Motor neuron (in vitro differentiated cells): ENCODE measurements around the gene ASCL4. TPM values are rescaled to one million over a fixed set of nuclear protein-coding genes. Genes with fewer than 3 reads are reported as not detected.

Source experiments
- ATAC-seq, 8 experiments: fragments of 200-7000 bp; cut with Tn5 transposase; replicated peaks in 6 of 8; 2 replicates each; pipeline ENCODE4 v1.8.0; 2021; ENCODE audit warnings: mild to moderate bottlenecking in 8 of 8, moderate library complexity in 8 of 8
- H3K27ac ChIP-seq, 2 donors: fragments of 250-450 bp; sonication (Bioruptor Pico); 2 replicates each; pipeline ENCODE4 v1.9.0; 2021; ENCODE audit warnings: antibody characterized with exemption in 2 of 2, mild to moderate bottlenecking in 2 of 2, moderate library complexity in 1 of 2
- H3K4me1 ChIP-seq, 2 donors: fragments of 250-450 bp; sonication (Bioruptor Pico); replicated peaks in 1 of 2; 2 replicates each; pipeline ENCODE4 v1.6.1; 2021; ENCODE audit warnings: antibody characterized with exemption in 2 of 2, mild to moderate bottlenecking in 2 of 2, moderate library complexity in 1 of 2
- H3K4me3 ChIP-seq, 5 donors: fragments of 250-450 bp; sonication (Bioruptor Pico); 2 replicates each; pipeline ENCODE4 v1.9.0; 2021; ENCODE audit warnings: antibody characterized with exemption in 5 of 5, mild to moderate bottlenecking in 5 of 5, moderate library complexity in 4 of 5
- WGBS, 10 experiments: fragments of 450-650 bp; shearing (Covaris generic); methylation state at CpG; one replicate each; pipeline ENCODE4 v1.0.0; 2022; 5-methylcytosine and 5-hydroxymethylcytosine counted together
- in situ Hi-C, 9 experiments: fragments of 400-800 bp; cut with MboI; loops; one replicate each; pipeline ENCODE4 v1.15.0; 2021; ENCODE audit warnings: low sequenced_read_pairs in 9 of 9, low pct_unique_long_range_greater_than_20kb in 2 of 9; ENCODE audit not compliant: unreplicated experiment in 9 of 9
- total RNA-seq, 8 experiments: library from RNA; unstranded; fragments of 300-600 nt; gene quantifications; 2 replicates each; pipeline versions ENCODE4 v1.2.3 to v1.2.4, GENCODE V29; 2022

ASCL4 gene
- total RNA-seq, 8 experiments from 2014 or later = 0.08 to 0.43 TPM; not detected in 6

DNA sequence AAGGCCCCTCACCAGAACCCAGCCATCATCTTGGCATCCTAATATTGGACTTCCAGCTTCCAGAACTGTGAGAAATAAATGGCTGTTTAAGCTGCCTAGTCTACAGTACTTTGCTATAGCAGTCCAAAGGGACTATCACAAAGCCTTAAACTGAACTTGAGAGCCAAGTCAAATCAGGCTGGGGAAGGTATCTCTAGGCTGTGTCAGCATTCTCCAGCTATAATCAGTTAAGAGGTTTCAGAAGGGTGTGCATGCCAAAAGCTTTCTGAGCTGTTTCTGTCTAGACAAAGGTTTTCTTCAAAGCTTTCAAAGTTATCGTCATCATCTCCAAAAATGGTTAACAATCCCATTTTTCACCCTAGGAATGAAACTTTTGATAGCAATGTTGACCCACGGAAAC is 7.6 kb downstream of the ASCL4 start:
- H3K27ac ChIP-seq = no peak overlapping the region
- 0 to 86% (median 62%) methylated on average over 1 to 2 of the region's 2 CpGs; no CpG with 5 or more reads in 4 of the 10 experiments for WGBS, 10 experiments
- in situ Hi-C loops = no loop called here
- ATAC-seq = no peak
- H3K4me1 ChIP-seq = no peaks in the 10 kb centered on the region
- H3K4me3 ChIP-seq = no peak overlapping the region

DNA sequence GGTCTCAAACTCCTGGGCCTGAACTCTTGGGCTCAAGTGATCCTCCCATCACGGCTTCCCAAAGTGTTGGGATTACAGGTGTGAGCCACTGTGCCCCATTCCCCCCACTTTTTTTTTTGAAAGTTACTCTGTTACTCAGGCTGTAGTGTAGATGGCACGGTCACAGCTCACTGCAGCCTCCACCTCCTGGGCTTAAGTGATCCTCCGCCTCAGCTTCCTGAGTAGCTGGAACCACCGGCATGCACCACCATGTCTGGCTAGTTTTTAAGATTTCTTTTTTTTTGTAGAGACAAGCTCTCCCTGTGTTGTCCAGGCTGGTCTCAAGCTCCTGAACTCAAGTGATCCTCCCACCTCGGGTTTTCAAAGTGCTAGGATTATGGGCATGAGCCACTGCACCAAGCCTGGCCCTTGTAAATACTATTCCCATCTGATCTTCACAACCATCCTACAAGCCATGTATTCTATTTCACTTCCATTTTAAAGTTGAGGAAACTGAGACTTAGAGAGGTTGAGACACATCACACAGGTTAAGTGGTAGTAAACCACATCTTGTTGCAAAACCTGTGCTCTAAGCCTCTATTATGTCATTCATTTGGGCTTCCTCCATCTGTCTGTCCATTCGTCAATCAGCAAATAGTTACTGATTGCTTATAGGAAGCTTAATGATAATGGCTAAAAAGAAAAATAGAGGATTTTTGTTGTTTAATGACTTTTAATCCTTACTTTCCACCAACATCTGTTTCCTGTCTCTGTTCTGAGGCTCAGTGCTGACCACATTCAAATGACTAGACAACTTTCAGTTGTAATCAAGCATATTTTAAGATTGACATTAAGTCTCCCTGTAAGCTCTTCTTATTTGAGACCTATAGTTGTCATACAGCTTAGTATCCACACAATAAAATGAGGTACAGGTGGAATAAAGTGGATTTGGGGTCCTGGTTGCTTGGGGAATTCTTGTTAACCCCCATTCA is 9.2 kb downstream of the ASCL4 start:
- Histone ChIP-seq H3K27ac (no peak overlapping the region), H3K4me3 (no peak overlapping the region), H3K4me1 (no peaks in the 10 kb centered on the region)
- no peak for ATAC-seq
- 0 to 100% (median 75%) methylated on average over 1 to 4 of the region's 6 CpGs; no CpG with 5 or more reads in 1 of the 10 experiments for WGBS, 10 experiments
- in situ Hi-C loops = no loop called here

DNA sequence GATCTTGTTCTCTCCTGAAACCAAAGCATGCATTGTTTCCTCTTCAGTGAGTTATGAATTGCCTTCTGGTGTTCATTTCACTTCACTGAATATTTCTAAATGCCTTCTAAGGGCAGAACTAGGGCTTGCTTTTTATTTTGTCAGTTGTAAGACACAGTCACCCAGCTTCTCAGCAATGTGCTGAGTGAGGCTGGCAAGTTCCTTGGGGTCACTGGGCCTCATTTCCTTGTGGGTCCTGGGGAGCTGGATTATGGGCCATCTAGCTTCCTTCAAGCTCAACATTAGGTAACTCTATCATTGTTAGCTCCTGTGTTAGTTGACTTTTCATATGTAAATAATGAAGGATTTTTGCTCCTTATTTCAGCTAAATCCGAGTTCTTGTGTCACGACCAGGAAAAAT is 13.8 kb downstream of the ASCL4 start:
- no peak for ATAC-seq
- Histone ChIP-seq H3K4me3 (no peak overlapping the region), H3K4me1 (no peaks in the 10 kb centered on the region), H3K27ac (no peak overlapping the region)
- in situ Hi-C loops = no loop called here
- 53 to 80% (median 70%) methylated on average over 2 of the region's 2 CpGs; no CpG with 5 or more reads in 4 of the 10 experiments for WGBS, 10 experiments

DNA sequence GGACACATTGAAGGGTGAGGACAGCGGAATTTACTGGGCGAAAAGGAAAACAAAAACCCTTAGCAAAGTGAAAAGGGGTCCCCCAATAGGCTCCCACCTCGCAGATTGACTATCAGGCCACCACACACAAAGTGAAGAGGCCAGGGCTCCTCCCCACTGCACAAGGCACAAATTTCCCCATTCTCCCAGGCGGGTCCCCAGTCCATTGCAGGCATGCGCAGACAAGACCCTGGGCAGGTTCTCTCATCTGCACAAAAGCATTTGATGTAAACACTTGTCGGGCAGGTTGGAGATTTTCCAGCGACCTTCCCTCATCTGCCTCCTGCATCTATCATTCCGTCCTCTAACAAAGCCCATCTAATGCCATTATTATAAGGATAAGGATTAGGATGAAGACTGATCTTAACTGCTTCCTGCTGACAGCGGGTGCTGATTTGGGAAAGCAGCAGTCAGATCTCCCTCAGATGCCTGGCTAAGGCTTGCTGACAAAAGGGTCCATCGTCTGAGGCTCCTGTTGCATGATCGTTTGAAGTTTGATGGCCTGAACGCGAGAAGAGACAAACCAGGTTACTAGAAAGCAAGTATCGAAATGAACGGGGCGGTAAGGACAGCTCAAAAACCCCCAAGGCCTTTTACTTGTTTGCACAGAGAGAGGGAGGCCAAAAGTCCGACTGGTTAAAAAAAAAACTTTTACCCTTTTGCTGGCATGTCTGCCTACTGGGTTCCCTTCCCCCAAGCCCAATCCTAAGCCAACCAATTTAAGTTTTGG is 14.4 kb downstream of the ASCL4 start:
- Histone ChIP-seq H3K4me1 (no peaks in the 10 kb centered on the region), H3K27ac (no peak overlapping the region), H3K4me3 (no peak overlapping the region)
- WGBS, 10 experiments = 0 to 69% (median 45%) methylated on average over 1 to 16 of the region's 17 CpGs; no CpG with 5 or more reads in 2 of the 10 experiments
- ATAC-seq = no peak
- in situ Hi-C loops = no loop called here

DNA sequence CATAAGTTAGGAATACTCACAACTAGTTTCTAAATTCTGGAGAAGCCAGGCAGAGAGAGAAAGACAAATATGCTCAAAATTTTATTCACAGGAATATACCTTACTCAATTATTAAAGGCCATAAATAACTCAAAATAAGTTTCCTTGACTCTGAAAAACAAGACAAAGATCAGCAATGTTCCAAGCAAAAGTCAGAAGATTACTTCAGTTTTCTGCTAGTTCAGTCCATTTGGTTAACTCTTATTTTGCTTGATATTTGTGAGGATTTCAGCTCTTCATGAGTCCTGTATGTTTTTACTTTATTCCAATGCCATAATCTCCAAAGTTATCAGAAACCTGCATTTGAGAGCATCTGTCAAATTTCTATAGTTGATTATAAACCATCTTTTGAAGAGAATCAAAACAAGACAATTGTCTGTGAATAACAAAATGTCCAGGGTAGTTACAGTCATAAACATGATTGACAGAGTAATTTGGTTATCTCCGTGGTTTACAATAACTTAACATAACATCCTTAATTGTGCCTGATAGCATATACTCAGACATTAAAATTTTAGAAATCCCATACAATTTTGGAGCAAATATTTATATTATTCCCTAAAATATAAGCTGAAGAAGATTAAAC is 17.1 kb downstream of the ASCL4 start:
- Histone ChIP-seq H3K4me1 (no peaks in the 10 kb centered on the region), H3K4me3 (no peak overlapping the region), H3K27ac (no peak overlapping the region)
- no peak for ATAC-seq
- in situ Hi-C loops = no loop called here
- WGBS, 10 experiments = 0 to 78% (median 38%) methylated on average over 1 of the region's 1 CpG; no CpG with 5 or more reads in 3 of the 10 experiments

DNA sequence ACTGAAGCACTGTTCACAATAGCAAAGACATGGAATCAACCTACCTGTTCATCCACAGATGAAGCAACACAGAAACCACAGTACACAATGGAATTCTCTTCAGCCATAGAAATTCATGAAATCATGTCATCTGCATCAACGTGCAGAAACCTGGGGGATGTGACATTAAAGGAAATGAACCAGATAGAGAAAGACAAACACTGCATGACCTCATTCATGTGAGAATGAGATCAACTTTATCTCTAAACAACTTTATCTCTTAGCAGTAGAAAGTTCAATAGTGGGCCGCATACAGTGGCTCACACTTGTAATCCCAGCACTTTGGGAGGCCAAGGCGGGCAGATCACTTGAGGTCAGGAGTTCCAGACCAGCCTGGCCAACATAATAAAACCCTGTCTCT is 19.9 kb downstream of the ASCL4 start:
- no peak overlapping the region for H3K4me3 ChIP-seq

DNA sequence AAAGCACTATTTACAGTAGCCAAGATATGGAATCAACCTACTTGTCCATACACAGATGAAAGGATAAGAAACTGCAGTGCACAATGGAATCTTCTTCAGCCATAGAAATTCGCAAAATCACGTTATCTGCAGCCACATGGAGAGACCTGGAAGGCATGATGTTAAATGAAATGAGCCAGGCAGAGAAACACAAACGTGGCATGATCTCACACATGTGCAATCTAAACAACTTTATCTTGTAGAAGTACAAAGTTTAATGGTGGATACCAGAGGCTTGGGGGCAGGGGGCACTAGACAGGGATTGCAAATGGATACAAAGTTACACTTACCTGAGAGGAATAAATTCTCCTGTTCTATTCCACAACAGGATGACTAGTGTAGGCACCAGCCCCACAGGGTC is 24.1 kb downstream of the ASCL4 start:
- Histone ChIP-seq H3K4me3 (no peak overlapping the region), H3K4me1 (no peaks in the 10 kb centered on the region), H3K27ac (no peak overlapping the region)
- 0 to 73% (median 37%) methylated on average over 1 to 3 of the region's 3 CpGs; no CpG with 5 or more reads in 3 of the 10 experiments for WGBS, 10 experiments
- ATAC-seq = no peak
- in situ Hi-C loops = no loop called here

More for the DNA sequence above, 19.9 kb downstream of the ASCL4 start:
- Histone ChIP-seq H3K27ac (no peak overlapping the region), H3K4me1 (no peaks in the 10 kb centered on the region)
- no peak for ATAC-seq
- in situ Hi-C loops = no loop called here
- 0 to 83% (median 44%) methylated on average over 1 to 3 of the region's 3 CpGs; no CpG with 5 or more reads in 3 of the 10 experiments for WGBS, 10 experiments

DNA sequence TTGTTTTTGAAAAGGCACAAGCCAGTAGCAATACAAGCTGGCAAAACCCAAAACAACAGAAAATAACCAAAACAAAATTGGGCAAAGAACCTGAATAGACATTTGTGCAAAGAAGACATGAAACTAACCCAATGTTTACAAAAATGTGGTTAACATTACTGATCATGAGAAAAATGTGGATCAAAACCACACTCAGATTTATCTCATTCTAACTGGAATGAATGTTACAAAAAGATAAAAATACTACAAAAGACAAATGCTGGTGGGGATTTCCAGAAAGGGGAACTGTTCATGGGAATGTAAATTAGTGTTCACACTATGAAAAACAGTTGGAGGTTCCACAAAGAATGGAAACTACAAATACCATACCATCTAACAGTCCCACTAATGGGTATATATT is 26.6 kb downstream of the ASCL4 start:
- Histone ChIP-seq H3K27ac (no peak overlapping the region), H3K4me1 (no peaks in the 10 kb centered on the region)
- ATAC-seq = no peak

DNA sequence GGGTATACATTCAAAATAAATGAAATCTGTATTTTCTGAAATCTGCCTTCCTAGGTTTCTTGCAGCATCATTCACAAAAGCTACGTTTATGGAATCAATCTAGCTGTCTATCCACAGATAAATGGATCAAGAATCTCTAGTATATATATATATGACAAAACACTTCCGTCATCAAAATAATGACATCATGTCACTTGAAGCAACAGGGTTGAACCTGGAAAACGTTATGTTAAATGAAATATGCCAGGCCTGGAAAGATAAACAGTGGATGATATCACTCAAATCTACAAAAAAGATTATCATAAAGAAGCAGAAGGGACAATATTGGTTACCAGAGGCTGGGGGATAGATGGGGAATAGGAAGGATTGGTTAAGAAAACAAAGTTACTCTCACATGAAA is 28.6 kb downstream of the ASCL4 start:
- H3K27ac ChIP-seq = no peak overlapping the region
- H3K4me3 ChIP-seq = no peak overlapping the region
- ATAC-seq = no peak
- 0 to 67% (median 28%) methylated on average over 1 to 3 of the region's 3 CpGs for WGBS, 10 experiments
- in situ Hi-C loops = no loop called here
- H3K4me1 ChIP-seq = no peaks in the 10 kb centered on the region

More for the DNA sequence above, 26.6 kb downstream of the ASCL4 start:
- in situ Hi-C loops = no loop called here
- no peak overlapping the region for H3K4me3 ChIP-seq

DNA sequence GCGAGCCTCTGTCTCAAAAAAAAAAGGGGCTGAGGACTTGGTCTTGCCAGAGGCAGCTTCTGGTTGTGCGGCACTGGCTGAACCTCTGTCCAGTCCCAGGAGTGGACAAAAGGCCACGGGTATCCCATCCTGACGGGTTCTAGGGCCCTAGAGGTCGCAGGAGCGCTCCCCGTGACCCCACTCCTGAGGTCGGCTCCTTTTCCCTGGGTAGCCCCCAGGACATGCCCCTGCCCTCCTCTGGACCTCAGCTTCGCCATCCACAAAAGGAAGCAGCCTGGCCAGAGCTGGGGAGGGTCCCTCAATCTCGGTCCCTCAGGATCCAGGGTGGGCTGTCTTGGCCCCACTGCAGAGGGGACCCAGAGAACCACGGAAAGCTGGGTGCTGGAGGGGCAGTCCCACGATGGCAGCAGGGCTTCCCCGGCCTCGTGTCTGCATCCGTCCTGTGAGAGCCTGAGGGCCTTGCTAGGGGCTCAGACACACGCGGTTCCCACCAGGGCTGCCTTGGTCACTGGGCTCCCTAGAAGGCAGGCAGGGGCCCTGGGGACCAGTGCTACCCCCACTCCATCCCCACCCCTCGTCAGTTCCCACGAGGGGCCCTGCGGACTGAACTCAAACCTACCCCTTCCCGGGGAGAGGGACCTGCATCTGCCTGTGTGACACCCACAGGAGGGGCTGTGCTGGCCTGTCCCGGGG is 31.1 kb downstream of the ASCL4 start:
- ATAC-seq = no peak
- Histone ChIP-seq H3K4me3 (no peak overlapping the region), H3K27ac (no peak overlapping the region), H3K4me1 (no peaks in the 10 kb centered on the region)
- WGBS, 10 experiments = 34 to 100% (median 90%) methylated on average over 1 to 8 of the region's 22 CpGs; no CpG with 5 or more reads in 6 of the 10 experiments
- in situ Hi-C loops = no loop called here

DNA sequence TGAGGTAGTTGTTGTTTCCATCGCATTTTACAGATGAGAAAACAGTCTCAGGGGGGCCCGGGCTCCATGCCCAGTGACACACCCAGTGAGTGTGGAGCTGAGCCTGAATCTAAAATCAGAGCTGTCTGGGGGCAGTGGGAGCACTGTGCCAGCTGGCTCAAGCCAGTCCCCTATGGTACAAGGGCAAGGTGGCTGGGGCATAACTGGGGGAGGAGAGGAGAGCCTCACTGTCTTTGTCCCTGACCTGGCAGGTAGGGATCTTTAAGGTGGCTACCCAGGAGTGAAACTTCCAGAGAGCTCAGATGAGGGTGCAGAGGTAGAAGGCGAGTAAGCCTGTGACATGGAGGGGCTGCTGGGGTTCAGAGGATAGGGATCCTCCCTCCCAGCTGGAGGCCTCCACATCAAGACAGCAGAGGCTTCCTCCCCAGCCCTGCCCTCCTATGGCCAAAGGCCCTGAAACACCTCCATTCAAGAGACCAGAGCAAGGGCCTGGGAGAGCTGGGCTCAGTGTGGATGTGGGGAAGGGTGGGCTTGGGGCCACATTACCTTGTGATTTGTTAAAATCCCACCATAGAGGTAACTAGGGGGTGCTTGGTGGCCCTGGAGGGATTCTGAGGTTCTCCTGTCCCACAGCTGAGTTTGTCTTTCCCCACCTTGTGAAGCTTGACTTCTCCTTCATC is 33.1 kb downstream of the ASCL4 start:
- Histone ChIP-seq H3K4me1 (no peaks in the 10 kb centered on the region), H3K4me3 (no peak overlapping the region), H3K27ac (no peak overlapping the region)
- in situ Hi-C loops = no loop called here
- no peak for ATAC-seq
- WGBS, 10 experiments = 8 to 45% (median 26%) methylated on average over 1 to 3 of the region's 3 CpGs; no CpG with 5 or more reads in 3 of the 10 experiments

DNA sequence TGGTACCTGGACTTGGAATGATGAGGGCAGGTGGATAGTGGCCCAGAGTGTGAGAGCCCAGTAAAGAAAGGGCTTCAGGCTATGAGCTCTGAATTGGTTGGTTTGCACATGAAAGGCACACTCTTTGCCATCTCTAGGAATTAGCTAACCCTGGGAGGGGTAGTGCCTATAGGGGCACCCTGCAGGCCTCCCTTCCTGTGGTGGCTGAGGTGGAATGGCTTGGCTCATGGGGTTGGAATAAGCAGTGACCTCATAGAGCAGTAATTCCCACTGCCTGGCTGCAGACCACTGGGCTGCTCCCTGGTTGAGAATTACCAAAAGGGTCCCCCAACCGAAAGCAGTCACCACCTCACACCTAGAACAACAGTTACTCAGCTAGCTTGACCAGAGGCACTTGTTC is 42.7 kb downstream of the ASCL4 start:
- 29 to 100% (median 40%) methylated on average over 1 of the region's 1 CpG; no CpG with 5 or more reads in 7 of the 10 experiments for WGBS, 10 experiments
- no peak for ATAC-seq
- in situ Hi-C loops = no loop called here
- Histone ChIP-seq H3K27ac (no peak overlapping the region), H3K4me3 (no peak overlapping the region), H3K4me1 (no peaks in the 10 kb centered on the region)
